HG02798 (cell line): ENCODE results near the gene UNC13C.
A peak's percentile ranks its signal among the peaks of the same experiment; 100 is the strongest.

Experiments
- ATAC-seq: cut with Tn5 transposase; IDR thresholded peaks from one replicate; pipeline ENCODE4 v1.9.1; 2021; ENCODE audit warnings: mild to moderate bottlenecking; ENCODE audit not compliant: unreplicated experiment, poor library complexity

Gene UNC13C

DNA sequence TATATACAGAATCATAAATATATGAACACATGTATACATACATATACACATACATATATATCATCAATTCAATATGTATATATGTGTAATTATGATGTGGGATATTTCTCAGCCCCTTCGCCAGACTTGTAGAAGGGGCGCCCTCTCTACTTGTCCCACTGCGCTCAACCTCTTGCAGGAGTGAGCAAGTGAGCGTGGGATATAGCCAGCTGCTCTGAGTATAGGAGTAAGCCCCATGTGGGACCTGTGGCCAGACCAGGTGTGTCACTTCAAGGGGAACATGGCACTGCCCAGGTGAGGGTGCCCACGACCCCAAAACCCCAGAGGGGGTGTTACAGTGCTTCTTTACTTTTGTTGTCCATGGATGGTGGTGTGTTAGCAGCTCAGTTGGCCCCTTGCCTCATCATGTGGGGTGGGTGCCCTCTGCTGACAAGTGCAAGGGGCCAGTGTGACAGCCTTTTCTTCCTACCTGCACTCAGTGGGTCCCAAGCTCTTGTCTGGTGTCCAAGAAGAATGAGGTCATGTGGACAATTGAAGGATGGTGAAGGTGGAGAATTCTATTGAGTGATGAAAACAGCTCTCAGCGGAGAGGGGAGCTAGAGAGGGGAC, 304.1 kb downstream of the UNC13C start:
- no peak for ATAC-seq

GRCh38 chr15:54288049-54288448, 309.8 kb downstream of the UNC13C start:
- no peak for ATAC-seq

- ATAC-seq = peak; percentile 92
These were observed 311.4 kb downstream of the UNC13C start for GRCh38 chr15:54289590-54290136.

DNA sequence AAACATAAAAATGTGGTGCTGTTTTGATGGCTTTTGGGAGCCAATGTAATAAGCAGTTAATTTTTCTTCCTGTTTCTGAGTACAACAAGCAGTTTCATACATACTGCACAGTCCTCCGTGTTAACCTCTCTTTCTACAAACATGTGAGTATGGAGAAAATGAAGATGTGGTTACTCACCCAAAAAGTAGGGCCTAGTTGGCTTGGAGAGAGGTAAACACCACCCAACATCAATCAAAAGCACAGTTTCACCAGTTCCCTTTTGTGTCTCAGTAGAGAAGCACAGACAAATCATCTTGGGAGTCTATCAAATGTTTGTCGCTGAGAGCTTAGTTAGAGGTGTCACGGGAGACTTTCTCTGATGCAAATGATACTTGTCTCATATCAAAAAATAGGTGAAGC, 320.2 kb downstream of the UNC13C start:
- no peak for ATAC-seq

- ATAC-seq = no peak
These were observed 326.1 kb downstream of the UNC13C start for GRCh38 chr15:54304321-54304720.

DNA sequence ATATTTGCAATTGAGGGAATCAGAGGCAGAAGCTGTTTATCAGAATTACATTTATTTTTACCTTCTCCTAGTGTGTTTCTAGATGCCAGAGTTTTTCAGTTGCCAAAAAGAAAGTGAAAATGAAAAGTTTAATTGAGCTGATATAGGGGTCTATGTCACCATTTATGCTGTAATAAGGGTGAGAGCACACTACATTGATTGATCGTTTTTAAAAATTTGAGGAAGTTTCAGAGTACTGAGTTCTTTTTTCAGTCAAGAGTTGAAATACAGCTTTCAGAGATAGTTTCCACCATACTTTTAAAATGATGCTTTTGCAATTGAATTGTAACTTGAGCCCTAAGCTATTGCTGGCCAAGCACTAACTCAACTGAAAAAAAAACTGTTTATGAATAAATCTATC, 326.9 kb downstream of the UNC13C start:
- no peak for ATAC-seq

- no peak for ATAC-seq
These were observed 329.1 kb downstream of the UNC13C start for GRCh38 chr15:54307252-54307902.

DNA sequence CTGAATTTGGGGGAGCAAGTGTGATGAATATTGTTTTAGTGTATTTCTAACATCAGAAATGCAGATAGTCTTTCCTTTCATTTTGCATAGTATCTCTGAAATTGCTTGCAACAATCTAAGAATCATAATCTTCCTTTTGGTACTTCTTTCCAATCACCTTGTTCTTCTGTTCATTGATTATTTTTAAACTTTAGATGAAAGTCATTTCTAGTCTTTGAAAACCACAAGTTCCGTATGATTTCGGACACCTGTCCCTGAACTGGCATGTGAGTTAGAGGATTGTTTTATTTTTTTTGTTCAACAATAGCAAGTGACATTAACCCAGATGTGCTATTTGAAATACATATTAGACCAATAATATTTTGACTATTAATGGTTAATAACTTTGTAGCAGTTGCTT, 329.7 kb downstream of the UNC13C start:
- ATAC-seq = no peak

DNA sequence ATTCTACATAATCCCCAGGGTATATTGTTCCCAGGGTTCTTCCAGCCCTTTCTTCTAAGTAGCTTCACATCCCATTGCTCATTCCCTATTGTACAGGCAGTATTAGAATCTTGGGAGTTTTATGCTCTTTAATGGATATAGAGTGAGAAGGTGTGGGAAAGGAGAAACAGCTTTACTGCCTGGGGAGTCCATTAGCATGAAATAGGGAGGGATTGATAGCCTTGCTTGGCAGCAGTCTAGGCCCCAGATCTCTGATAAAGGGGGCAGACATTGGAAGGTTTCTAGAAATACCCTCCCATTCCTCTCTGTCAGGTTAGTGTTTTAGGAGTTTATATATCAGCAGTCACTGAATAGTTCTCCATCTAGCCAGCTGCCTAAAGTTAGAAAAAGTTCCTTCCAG, 334.3 kb downstream of the UNC13C start:
- no peak for ATAC-seq

DNA sequence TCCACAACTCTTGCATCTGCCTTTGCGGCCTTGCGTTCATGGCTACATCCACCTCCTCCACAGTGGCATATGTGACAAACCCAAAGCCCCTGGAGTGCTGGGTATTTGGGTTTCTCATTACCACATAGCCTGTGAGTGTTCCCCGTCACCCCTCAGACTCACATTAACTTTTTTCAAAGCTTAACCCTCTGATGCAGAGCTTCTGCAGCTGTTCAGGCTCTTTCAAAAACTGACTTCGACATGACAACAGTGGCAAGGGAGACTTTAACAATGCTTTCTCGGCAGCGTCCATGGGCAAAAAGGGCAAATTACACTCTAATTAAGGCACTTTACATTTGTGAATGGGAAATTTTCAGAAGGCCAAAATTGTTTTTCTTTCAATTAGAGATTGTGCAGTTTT, 343.2 kb downstream of the UNC13C start:
- no peak for ATAC-seq

DNA sequence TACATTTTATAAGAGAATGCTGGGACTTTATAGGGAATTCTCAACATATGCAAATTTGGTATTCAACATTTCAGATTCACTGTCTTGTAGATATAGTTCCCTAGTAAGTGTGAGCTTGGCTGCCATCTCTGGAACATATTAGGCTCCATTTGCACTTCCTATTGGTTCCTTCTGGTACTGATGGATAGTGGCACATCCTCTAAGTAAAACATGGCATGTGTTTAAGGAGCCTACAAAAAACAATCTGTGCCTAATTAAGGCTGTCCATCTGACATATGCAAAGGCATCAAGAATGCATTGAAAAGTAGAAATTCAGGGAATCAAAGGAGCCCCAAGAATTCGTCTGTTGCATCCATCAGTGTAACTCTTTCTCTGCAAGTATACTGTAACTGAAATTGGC, 344.1 kb downstream of the UNC13C start:
- ATAC-seq = no peak

GRCh38 chr15:54345301-54345700, 367.1 kb downstream of the UNC13C start:
- no peak for ATAC-seq

DNA sequence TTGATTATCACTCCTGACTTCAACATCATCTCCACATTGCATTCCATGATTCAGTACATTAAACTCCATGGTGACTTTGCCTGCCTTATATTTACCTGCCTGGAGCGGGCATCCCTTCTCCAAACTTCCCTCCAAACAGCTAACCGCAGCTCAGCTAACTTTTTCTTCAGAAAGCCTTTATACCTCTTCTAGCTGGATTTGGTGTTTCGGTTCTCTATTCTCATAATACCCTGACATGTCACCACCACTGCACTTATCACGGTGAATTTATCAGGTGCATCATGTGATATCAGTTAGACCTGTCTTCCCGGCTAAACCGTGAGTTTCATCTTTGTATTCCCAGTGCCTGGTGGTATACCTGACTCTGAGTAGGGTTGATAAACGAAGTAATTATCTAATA, 367.6 kb downstream of the UNC13C start:
- ATAC-seq = no peak

DNA sequence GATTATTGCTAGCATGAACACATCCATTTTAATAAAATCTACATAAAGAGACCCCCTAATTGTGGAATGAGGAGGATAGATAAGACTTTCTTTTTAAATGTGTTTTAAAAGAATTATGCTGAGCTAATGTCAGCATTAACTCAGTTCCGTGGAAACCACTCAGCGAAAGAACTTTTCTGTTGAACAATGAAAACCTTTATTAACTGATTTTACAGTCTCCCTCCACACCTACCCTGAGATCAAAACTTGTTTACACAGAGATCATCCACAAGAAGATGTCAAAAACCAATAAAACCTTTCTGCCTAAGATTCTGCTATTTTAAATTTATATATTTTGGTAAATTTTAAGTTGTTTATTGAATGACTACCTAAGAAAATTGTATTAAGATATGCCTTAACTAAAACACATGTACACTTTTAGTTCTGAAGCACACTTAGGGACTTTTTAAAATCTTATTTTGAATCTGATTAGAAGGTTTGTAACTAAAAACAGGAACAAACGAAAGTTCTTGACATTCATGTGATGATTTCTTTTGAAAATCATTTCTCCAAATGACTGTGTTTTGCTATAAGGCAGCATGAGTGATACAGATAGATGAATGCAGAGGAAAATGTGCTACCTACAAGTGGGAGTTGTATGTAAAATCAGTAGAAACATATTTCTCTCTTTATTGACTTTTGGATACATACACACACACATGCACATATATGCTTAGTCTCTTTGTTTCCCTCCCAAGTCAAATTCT, 369.0 kb downstream of the UNC13C start:
- peak; percentile 36 for ATAC-seq

- no peak for ATAC-seq
These were observed 375.5 kb downstream of the UNC13C start for GRCh38 chr15:54353726-54354125.

- no peak for ATAC-seq
These were observed 376.1 kb downstream of the UNC13C start for GRCh38 chr15:54354341-54354740.

- ATAC-seq = no peak
These were observed 386.7 kb downstream of the UNC13C start for GRCh38 chr15:54364961-54365360.

DNA sequence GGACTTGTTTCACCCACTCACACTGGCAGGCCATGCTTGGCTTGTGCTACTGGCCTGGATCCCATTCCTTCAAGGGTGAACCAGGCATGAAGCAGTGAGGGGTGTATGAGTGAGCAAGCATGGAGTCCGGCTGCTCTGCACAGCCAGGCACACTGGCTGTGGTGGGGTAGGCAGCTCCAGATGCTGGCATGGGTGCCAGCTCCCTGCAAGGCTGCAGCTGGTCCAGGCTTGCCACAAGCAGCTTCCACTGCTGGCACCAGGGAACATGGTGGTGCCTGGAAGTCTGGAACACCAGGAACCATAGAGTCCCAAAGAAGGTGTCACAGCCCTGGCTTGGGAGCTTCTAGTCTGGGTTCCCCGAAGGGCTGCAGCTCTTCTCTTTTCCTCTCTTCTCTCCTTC, 395.1 kb downstream of the UNC13C start:
- no peak for ATAC-seq

DNA sequence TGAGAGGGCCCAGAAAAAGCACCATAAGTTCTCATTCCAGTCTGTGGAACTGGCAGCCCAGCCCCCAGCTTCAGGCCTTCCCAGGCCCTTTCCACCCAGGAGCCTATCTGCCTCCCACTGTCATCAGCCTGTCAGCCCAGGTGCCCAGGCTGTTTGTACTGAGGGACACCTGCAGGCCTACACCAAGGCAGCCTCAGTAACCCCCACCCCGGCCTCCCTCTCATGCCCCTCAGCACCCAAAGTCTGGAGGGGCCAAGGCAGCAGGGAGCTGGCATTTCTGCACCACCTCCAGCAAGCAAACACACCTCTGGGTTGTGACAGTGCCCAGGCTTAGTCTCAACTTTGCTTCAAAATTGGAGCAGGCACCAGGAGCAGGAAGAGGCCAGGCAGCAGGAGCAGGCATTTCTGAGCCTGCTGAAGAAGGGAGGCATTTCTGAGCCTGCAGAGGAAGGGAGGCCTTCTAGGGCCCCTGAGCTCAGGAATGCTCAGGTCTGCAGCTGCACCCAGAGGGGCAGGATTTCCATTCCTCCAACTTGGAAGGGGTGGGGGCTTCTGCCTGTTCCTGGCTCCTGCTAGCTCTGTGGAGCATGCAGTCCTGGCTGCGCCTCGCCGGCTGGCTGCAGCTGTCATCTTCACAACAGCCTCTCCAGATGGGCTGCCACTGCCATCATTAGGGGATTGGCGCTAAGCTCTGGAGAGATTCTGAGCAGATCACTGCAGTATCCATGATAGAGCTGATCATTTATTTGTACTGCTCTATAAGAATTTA, 396.1 kb downstream of the UNC13C start:
- no peak for ATAC-seq

GRCh38 chr15:54387799-54388198, 409.6 kb downstream of the UNC13C start:
- ATAC-seq = no peak

GRCh38 chr15:54388746-54389145, 410.5 kb downstream of the UNC13C start:
- ATAC-seq = no peak
